Right atrium auricular region (tissue), 2 donors: ENCODE data around the gene ISCA1. TPM values are rescaled to one million over a fixed set of nuclear protein-coding genes. Genes with fewer than 3 reads are reported as not detected.
A peak's percentile ranks its signal among the peaks of the same experiment; 100 is the strongest.

Experiments
- DNase-seq: peaks from one replicate; pipeline ENCODE4 v3.0.0-alpha.2; 2019; ENCODE audit warnings: low spot score
- H3K27ac ChIP-seq, 2 donors: fragments of 200-600 bp; sonication (generic); 1 replicate in 1 of 2; 2 replicates in 1 of 2; pipeline ENCODE4 v1.5.1; 2016 to 2019
- H3K27me3 ChIP-seq, 2 donors: fragments of 200-600 bp; sonication (generic); one replicate each; pipeline versions ENCODE4 v1.5.1 to v1.6.0; 2017 to 2019
- H3K36me3 ChIP-seq: fragments of 200-600 bp; sonication (generic); one replicate; pipeline ENCODE4 v1.5.1; 2016
- H3K4me1 ChIP-seq, 2 donors: fragments of 200-600 bp; sonication (generic); one replicate each; pipeline versions ENCODE4 v1.5.1 to v1.6.0; 2017 to 2019
- H3K4me3 ChIP-seq, 2 donors: fragments of 200-600 bp; sonication (generic); 1 replicate in 1 of 2; 2 replicates in 1 of 2; pipeline ENCODE4 v1.5.1; 2017 to 2019; ENCODE audit warnings: mild to moderate bottlenecking in 1 of 2, moderate library complexity in 1 of 2
- H3K9me3 ChIP-seq, 2 donors: fragments of 200-600 bp; sonication (generic); one replicate each; pipeline ENCODE4 v1.5.1; 2019
- CTCF ChIP-seq, 2 donors: fragments of 200-600 bp; sonication (generic); IDR thresholded peaks; one replicate each; pipeline ENCODE4 v1.5.1; 2019; ENCODE audit warnings: antibody characterized with exemption in 2 of 2
- total RNA-seq, 2 donors: library from RNA; depleted of rRNA; stranded (reverse); fragments of >200 nt; gene quantifications; one replicate each; pipeline ENCODE4 v1.1.0, GENCODE V29; 2016

The ISCA1 gene
- 10 to 100 TPM; 54.8 to 99.9 TPM for total RNA-seq

- no peaks in the 10 kb centered on the region for H3K36me3 ChIP-seq
- DNase-seq, result peak; percentile 97
- no peaks in the 10 kb centered on the region for H3K9me3 ChIP-seq
- H3K4me3 ChIP-seq, result peak within 1 kb of the TSS; percentile 69 to 94
- no peaks in the 10 kb centered on the region for H3K27me3 ChIP-seq
- TF ChIP-seq CTCF (IDR thresholded peaks at IDR 0.05), result no peak
- peaks cover 0 to 29% of the 10 kb centered on the region in 2 donors for H3K4me1 ChIP-seq
- H3K27ac ChIP-seq, result peak within 1 kb of the TSS; percentile 98 to 99
These were observed at the start of gene ISCA1 for GRCh38 chr9:86282077-86282978. TSS of gene ISCA1 (minus strand) at chr9:86282538. CDS start at chr9:86282458, 80 bp downstream.

DNA sequence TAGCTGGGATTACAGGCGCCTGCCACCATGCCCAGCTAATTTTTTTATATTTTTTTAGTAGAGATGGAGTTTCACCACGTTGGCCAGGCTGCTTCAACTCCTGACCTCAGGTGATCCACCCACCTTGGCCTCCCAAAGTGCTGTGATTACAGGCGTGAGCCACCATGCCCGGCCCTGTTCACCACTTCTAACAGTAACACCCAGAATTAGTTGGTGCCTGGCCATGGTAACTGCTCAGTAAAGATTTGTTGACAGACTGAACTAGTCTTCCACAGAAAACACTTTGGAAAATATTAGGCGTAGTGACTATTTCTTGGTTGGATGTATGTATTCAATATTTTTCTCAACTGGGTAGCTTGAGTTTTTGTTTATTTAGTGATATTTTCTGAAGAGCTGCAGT is 47.8 kb upstream of the ISCA1 start:
- H3K9me3 ChIP-seq, result no peaks in the 10 kb centered on the region
- no peak overlapping the region for H3K4me3 ChIP-seq
- TF ChIP-seq CTCF (IDR thresholded peaks at IDR 0.05), result no peak
- no peaks in the 10 kb centered on the region for H3K27me3 ChIP-seq
- H3K4me1 ChIP-seq, result no peaks in the 10 kb centered on the region
- H3K36me3 ChIP-seq, result peaks cover 46% of the 10 kb centered on the region
- DNase-seq, result no peak
- no peak overlapping the region for H3K27ac ChIP-seq

DNA sequence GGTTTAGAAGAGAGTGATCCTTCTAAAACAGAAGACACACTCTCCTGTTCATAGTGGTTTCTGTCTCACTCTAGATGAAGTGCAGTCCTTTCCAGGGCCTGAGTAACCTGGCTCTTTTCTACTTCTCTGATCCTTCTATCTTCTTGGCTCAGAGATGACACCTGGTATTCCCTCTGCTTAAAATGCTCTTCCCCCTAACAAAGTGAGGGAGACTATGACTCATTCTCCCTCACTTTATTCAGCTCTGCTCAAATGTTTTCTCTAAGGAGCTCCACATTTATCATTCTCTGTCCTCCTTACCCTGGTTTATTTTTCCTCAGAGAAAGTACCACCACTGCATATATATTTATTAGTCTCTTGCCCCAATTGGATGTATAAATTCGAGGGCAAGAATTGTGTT is 47.3 kb upstream of the ISCA1 start:
- H3K4me3 ChIP-seq, result no peak overlapping the region
- no peak for DNase-seq
- H3K4me1 ChIP-seq, result no peaks in the 10 kb centered on the region
- H3K27me3 ChIP-seq, result no peaks in the 10 kb centered on the region
- peaks cover 48% of the 10 kb centered on the region for H3K36me3 ChIP-seq
- TF ChIP-seq CTCF (IDR thresholded peaks at IDR 0.05), result no peak
- H3K27ac ChIP-seq, result no peak overlapping the region
- H3K9me3 ChIP-seq, result no peaks in the 10 kb centered on the region

GRCh38 chr9:86328156-86328555 is 45.8 kb upstream of the ISCA1 start:
- Histone ChIP-seq H3K4me3 (no peak overlapping the region), H3K27me3 (no peaks in the 10 kb centered on the region), H3K36me3 (peaks cover 57% of the 10 kb centered on the region), H3K4me1 (no peaks in the 10 kb centered on the region), H3K27ac (no peak overlapping the region), H3K9me3 (no peaks in the 10 kb centered on the region)
- no peak for DNase-seq
- TF ChIP-seq CTCF (IDR thresholded peaks at IDR 0.05), result no peak

- TF ChIP-seq CTCF (IDR thresholded peaks at IDR 0.05), result no peak
- Histone ChIP-seq H3K4me3 (no peak overlapping the region), H3K27ac (no peak overlapping the region), H3K9me3 (no peaks in the 10 kb centered on the region), H3K36me3 (peaks cover 74% of the 10 kb centered on the region), H3K27me3 (no peaks in the 10 kb centered on the region), H3K4me1 (no peaks in the 10 kb centered on the region)
- no peak for DNase-seq
These were observed 44.2 kb upstream of the ISCA1 start for GRCh38 chr9:86326536-86326935.
